ENCODE data around the gene NNT.

Gene NNT

DNA sequence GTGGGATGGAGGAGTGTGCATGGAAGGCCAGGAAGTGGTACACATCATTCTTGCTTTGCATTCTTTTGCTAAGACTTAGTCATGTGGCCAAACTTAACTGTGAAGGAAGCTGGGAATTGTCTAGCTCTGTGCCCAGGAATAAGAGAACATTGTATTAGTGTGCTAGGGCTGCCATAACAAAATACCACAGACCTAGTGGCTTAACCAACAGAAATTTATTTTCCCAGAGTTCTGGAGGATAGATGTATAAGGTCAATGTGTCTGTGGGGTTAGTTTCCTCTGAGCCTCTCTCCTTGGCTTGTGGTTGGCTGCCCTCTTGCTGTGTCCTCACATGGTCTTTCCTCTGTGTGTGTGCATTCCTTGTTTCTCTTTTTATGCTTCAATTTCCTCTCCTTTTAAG, 32.4 kb downstream of the NNT start:
- TF ChIP-seq GATA2 (IDR thresholded peaks at IDR 0.05; ENCODE audit: low read depth, low read length) = no peak
- TF ChIP-seq GATA3 (IDR thresholded peaks at IDR 0.05; ENCODE audit: low read depth, low read length) = no peak

DNA sequence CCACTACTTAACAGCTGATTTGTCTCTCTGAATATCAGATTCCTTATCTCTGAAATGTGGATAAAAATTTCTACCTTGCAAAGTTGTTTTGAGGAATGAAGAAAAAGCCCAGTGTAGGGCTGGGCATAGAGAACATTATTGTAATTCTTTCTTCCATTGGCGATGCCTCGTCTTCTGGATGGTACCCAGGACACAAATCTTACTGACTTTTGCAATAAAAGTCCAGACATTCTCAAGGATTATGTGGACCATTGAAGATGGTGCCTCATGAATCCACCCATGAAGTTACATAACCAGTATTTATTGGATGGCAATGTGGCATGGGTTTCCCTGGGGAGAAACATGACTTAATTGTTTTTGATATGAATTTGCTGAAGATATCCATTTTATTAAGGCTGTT, 33.1 kb downstream of the NNT start:
- no peak for TF ChIP-seq GATA2 (IDR thresholded peaks at IDR 0.05; ENCODE audit: low read depth, low read length)
- no peak for TF ChIP-seq GATA3 (IDR thresholded peaks at IDR 0.05; ENCODE audit: low read depth, low read length)

DNA sequence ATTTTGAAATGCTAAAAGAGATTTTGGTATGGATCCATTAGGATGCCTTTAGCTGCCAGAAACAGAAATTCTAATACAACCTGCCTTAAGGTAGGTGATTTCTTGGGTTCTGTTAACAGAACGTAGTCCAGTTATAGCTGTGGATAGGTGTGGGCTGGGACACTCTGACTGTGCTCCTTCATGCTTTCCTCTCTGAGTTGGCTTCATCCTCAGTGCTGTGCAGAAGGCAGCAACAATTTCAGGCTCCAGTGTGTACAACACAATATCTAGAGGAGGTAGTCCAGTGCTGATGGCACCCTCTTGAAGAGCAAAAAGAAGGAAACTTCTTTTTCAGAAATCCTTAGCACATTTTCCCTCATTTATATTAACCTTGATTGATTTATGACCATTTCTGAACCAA, 34.4 kb downstream of the NNT start:
- TF ChIP-seq GATA2 (IDR thresholded peaks at IDR 0.05; ENCODE audit: low read depth, low read length) (no peak), GATA3 (IDR thresholded peaks at IDR 0.05; ENCODE audit: low read depth, low read length) (no peak)

DNA sequence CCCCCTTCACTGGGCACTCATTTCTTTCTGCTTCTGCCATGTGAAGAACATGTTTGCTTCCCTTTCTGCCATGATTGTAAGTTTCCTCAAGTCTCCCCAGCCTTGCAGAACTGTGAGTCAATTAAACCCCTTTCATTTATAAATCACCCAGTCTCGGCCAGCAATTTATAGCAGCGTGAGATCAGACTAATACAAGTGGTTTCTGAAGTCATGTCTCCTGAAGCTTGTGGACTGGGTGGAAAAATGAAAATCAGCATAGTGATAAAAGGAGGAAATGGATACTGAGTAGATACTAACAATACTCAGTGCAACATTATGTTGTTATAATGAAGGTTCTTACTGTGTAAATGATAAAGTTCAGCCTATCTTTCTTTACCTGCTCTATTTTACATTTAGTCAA, 35.1 kb downstream of the NNT start:
- TF ChIP-seq GATA3 (IDR thresholded peaks at IDR 0.05; ENCODE audit: low read depth, low read length) = no peak
- TF ChIP-seq GATA2 (IDR thresholded peaks at IDR 0.05; ENCODE audit: low read depth, low read length) = no peak

DNA sequence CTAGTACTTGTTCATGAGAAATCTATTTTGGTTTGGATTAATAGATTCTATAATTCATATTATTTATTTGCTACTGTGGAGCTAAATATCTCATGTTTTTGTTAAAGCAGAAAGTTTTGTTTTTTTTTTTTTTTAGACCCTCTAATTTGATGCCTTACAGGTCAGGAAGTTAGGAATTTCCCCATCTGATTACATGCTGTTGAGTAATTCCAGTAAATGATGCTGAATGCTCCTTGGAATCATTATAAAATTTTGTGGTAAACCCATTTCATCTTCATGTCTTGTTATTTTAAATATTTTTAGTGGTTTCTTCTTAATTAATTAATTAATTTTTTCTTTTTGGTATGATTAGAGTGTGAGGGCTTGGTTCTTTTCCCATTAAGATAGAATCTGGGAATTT, 35.6 kb downstream of the NNT start:
- no peak for TF ChIP-seq GATA2 (IDR thresholded peaks at IDR 0.05; ENCODE audit: low read depth, low read length)

DNA sequence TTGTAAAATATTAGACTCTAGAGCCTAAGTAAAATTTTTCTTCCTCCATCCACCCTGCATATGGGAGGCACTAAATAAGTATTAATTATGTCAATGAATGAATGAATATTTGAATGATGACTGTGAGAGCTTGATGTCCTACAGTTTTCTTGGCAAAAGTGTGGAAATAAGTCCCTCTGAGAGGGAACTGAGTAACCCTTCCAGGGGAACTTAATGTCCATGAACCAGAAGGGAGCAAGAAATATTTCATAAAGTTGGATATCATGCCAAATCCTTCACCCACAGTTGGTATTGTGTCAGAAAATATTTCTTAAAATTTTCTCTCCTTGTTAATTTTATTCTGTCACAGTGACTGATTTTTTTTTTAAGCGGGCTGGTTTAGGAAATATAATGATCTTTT, 36.6 kb downstream of the NNT start:
- no peak for TF ChIP-seq GATA2 (IDR thresholded peaks at IDR 0.05; ENCODE audit: low read depth, low read length)
- TF ChIP-seq GATA3 (IDR thresholded peaks at IDR 0.05; ENCODE audit: low read depth, low read length) = no peak

DNA sequence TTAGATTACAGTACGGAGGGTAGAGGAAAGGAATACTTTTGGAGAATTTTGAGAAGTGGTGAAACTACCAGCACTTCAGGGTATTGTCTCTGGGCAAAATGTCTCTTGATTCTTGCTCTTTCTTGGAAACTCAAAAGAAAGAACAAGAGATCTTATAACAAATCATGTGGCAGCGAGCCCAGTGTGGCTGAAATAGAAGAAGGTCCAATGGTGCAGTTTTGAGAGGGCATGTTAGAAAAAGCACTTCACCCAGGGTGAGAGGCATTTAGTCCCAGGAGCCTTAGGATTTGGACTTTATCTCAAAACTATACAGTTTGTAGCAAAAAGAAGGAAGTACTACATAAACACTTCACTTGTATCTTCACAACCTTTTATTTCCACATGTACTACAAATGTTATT, 39.4 kb downstream of the NNT start:
- TF ChIP-seq GATA2 (IDR thresholded peaks at IDR 0.05; ENCODE audit: low read depth, low read length) (no peak), GATA3 (IDR thresholded peaks at IDR 0.05; ENCODE audit: low read depth, low read length) (no peak)

DNA sequence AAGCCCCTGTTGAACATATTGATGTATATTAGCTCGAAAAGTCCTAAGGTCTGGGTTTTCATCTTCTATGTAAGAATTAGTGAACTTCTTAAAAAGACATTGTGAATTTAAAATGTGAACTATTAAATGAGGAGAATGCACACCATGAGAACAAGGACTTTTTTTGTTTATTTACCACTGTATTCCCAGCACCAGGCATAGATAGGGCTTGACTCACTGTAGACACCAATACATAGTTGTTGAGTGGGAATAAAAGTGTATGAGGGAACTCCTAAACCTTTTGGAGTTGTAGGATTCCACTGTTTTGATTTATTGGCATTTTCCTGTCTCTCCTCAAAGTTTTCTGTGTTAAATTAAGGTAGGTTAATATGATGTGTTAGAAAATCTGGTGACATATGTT, 40.3 kb downstream of the NNT start:
- TF ChIP-seq GATA3 (IDR thresholded peaks at IDR 0.05; ENCODE audit: low read depth, low read length) = no peak
- no peak for TF ChIP-seq GATA2 (IDR thresholded peaks at IDR 0.05; ENCODE audit: low read depth, low read length)

DNA sequence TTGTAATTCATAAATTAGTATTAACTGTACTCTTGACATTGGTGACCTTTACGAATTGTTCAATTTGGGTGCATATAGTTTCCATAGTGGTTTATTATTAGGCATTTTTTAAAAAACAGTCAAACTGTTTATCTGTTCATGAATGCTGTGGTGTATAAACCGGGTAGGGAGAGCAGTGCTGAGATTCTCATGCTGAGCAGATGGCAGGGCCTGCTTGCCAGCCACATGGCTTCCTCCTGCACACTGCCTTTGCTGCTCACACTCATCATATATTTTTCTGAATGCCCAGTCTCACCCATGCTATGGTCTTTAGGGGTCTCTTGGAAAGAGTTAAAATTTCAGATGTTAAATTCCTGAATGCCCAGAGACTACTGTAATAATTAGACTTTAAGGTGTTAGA, 40.8 kb downstream of the NNT start:
- TF ChIP-seq GATA3 (IDR thresholded peaks at IDR 0.05; ENCODE audit: low read depth, low read length) = no peak
- no peak for TF ChIP-seq GATA2 (IDR thresholded peaks at IDR 0.05; ENCODE audit: low read depth, low read length)

DNA sequence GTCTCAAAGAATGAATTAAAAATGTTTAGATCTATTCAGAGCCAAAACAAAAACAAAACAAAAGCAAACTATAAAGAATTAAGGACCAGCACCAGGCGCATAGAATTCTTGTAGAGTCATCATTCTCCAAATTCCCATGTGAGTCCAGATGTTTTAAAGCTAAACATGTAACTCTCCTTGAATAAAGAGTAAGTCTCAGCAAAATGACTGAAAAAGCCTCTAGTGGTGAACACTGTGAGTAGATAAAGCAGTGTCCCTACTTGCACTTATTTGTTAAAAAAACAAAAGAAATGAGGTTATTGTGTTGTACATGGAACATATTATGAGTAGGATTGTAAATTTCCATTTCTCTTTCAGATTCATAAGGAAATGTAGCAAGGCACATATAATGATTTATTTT, 44.0 kb downstream of the NNT start:
- no peak for TF ChIP-seq GATA3 (IDR thresholded peaks at IDR 0.05; ENCODE audit: low read depth, low read length)
- TF ChIP-seq GATA2 (IDR thresholded peaks at IDR 0.05; ENCODE audit: low read depth, low read length) = no peak

DNA sequence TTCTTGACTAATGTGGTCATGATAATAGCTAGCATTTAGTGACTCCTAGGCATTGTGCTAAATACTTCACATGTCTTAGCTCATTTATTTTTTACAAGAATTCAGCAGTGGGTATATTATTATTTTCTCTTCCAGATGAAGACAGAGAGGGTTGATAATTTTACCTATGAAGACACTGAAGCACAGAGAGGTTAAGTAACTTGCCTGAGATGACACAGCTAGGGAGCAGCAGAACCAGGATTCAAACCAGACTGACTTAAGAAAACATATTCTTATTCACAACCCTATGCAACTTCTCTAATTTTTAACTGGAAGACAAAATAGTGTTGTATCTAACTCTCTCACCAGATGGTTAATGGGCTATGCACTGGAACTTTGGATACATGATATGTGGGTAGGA, 44.8 kb downstream of the NNT start:
- no peak for TF ChIP-seq GATA2 (IDR thresholded peaks at IDR 0.05; ENCODE audit: low read depth, low read length)
- TF ChIP-seq GATA3 (IDR thresholded peaks at IDR 0.05; ENCODE audit: low read depth, low read length) = no peak

DNA sequence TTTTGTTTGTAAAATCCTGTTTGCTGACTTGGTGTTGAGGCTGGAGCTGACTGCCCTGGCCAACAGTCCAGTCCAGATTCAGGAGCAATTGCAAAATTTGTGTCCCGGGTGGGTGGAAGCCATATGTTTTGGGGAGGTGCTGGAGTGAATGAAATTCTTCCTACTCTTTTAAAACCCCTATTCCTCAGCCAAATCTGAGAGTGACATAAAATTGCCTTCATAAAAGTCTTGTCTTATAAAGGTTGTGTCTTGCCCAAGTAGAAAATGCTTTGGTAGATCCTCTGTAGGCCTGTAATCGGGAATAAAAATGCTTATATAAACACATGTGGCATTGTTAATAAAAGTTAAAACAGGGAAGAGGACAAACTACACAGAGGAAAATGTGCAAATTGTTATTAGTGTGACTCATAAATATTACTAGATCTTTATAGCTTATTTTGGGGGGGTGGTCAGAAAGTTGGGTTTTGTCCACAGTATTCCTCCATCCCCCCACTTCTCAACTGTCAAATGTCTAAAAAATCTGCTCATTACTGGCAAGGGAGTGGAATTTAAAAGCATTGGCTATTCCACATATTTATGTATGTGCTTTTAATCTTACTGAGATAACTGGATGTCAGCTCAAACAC, 45.6 kb downstream of the NNT start:
- TF ChIP-seq GATA2 (IDR thresholded peaks at IDR 0.05; ENCODE audit: low read depth, low read length) (no peak), GATA3 (IDR thresholded peaks at IDR 0.05; ENCODE audit: low read depth, low read length) (no peak)

DNA sequence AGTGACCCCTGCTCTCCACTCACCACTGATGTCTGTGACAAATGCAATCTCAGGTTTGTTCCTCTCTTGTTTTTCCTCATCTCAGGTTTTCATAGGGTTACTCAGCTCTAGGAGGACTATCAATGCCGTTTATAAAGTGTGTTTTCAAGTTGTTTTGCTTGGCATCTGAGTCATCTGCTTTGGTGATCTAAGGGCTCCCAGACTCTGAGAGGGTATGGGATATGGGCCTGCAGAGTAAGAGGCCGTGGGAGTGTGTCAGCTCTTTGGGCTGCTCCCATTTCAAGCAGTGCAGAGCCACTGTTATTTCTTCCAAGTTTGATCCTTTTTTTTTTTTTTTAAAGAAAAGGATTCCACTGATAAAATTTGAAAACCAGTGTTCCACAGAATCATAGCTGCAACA, 46.3 kb downstream of the NNT start:
- no peak for TF ChIP-seq GATA2 (IDR thresholded peaks at IDR 0.05; ENCODE audit: low read depth, low read length)
- no peak for TF ChIP-seq GATA3 (IDR thresholded peaks at IDR 0.05; ENCODE audit: low read depth, low read length)

DNA sequence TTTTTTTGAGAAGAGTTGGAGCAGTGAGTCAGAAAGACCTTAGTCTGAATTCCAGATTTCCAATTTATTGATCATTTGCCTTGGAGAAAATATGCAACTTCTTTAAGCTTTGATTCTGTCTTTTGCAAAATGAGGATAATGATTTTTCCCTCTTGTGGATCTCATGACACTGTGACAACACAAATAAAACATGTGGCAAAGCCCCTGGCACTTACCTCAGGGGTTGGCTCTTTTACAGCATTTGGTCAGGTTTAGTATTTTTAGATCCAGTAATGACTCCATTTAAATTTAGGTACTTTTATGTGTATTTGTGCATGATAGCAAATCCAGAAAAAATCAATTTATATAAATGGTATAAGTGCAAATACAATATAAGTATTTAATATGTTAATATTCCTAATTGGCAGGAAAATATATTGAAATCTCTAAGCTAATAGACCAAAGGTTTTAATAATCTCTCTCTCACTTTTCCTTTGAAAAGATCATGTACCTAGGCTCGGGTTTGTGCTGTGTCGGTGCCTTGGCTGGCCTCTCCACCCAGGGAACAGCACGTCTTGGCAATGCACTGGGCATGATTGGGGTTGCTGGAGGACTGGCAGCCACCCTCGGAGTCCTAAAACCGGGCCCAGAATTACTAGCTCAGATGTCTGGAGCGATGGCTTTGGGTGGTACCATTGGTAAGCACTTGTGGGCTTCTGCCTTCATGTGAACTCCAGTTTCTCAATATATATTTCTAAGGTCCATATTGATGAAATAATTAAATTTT, 49.7 kb downstream of the NNT start:
- TF ChIP-seq GATA3 (IDR thresholded peaks at IDR 0.05; ENCODE audit: low read depth, low read length) = no peak
- no peak for TF ChIP-seq GATA2 (IDR thresholded peaks at IDR 0.05; ENCODE audit: low read depth, low read length)

DNA sequence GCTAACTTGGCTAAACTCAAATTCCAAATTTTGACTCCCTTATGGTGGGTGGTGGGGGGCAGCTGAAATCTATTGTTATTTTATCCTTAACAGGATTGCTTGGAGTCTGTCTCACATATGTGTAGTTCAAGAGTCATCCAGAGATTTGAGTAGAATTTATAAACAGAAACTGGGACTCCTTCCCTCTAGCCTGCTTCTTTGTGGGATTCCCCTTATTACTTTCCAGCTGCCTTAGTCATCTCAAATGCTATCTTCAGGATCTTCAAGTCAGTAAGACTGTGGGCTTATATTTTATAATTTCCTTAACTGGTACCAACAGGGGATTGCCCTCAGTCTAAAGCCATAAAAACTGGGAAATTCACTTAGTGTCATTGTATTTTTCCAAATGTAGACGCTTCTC, 55.5 kb downstream of the NNT start:
- TF ChIP-seq GATA3 (IDR thresholded peaks at IDR 0.05; ENCODE audit: low read depth, low read length) = no peak
- TF ChIP-seq GATA2 (IDR thresholded peaks at IDR 0.05; ENCODE audit: low read depth, low read length) = no peak

All from SH-SY5Y (cell line).